K562 (cell line): ENCODE data around the gene SHISA7. TPM values are rescaled to one million over a fixed set of nuclear protein-coding genes. Genes with fewer than 3 reads are reported as not detected.
A peak's percentile ranks its signal among the peaks of the same experiment; 100 is the strongest.

Experiments
- ATAC-seq: fragments of 200-7000 bp; cut with Tn5 transposase; 3 replicates; pipeline ENCODE4 v1.9.1; 2020; ENCODE audit warnings: moderate library complexity
- BruUV-seq: library from RNA; stranded (reverse); fragments of 400-500 nt; replicated peaks from 2 replicates; lab custom pipeline; 2021; lab: Mats Ljungman, UMichigan
- CTCF ChIA-PET: fragments of 300-600 bp; formaldehyde crosslinking; extraction: SDS; loops from one replicate; lab custom pipeline; 2021; ENCODE audit warnings: low intra/inter-chr PET ratio; lab: Yijun Ruan, JAX
- POLR2A ChIA-PET: fragments of 300-600, 350-650 bp; sonication (Branson Sonifier 250); formaldehyde crosslinking; extraction: SDS; loops from one replicate; lab custom pipeline; 2021; ENCODE audit warnings: antibody characterized with exemption, inconsistent platforms; lab: Yijun Ruan, JAX
- DNase-seq, 4 experiments: peaks; one replicate each; pipeline versions ENCODE4 v3.0.0 to v3.0.0-alpha.2; 2011 to 2018; ENCODE audit warnings: low spot score in 3 of 4, mixed read lengths in 3 of 4; ENCODE audit errors: extremely low read depth in 1 of 4
- FAIRE-seq: peaks from 2 replicates; lab custom pipeline; 2011; peaks lifted over from hg19 to GRCh38; lab: Jason Lieb, UNC
- H2AFZ ChIP-seq: 2 replicates; pipeline ENCODE4 v1.6.0; 2011; ENCODE audit warnings: low read depth, low read length, control low read depth, inconsistent platforms
- H3K27ac ChIP-seq: fragments of 200-600 bp; 3 replicates; pipeline ENCODE4 v1.8.0; 2011; ENCODE audit warnings: low read depth, mild to moderate bottlenecking, control low read depth, inconsistent platforms, low read length, moderate library complexity, mixed read lengths; ENCODE audit errors: extremely low read depth
- H3K27me3 ChIP-seq, 2 experiments: fragments of 300-600 bp in 1 of 2; 2 replicates in 1 of 2; 3 replicates in 1 of 2; pipeline versions ENCODE4 v1.6.0 to v1.8.0; 2011; ENCODE audit warnings: inconsistent platforms in 2 of 2, low read length in 2 of 2, mild to moderate bottlenecking in 1 of 2, mixed read lengths in 1 of 2, moderate library complexity in 1 of 2; ENCODE audit not compliant: control insufficient read depth in 2 of 2, insufficient read depth in 2 of 2
- H3K36me3 ChIP-seq: fragments of 300-600 bp; 3 replicates; pipeline ENCODE4 v1.8.0; 2011; ENCODE audit warnings: mild to moderate bottlenecking, low read length, inconsistent platforms; ENCODE audit not compliant: control insufficient read depth, insufficient read depth
- H3K4me1 ChIP-seq, 2 experiments: fragments of 200-600 bp in 1 of 2; replicated peaks in 1 of 2; 2 replicates in 1 of 2; 3 replicates in 1 of 2; pipeline versions ENCODE4 v1.5.1 to v1.8.0; 2011; ENCODE audit warnings: inconsistent platforms in 2 of 2, low read length in 2 of 2, mild to moderate bottlenecking in 1 of 2, mixed read lengths in 1 of 2, moderate library complexity in 1 of 2; ENCODE audit not compliant: control insufficient read depth in 2 of 2, insufficient read depth in 2 of 2
- H3K4me2 ChIP-seq: 2 replicates; pipeline ENCODE4 v1.6.1; 2011; ENCODE audit warnings: low read length, control low read depth, inconsistent platforms, mixed read lengths; ENCODE audit not compliant: insufficient read depth
- H3K4me3 ChIP-seq: fragments of 200-600 bp; sonication (generic), shearing (Covaris generic); 2 replicates; pipeline ENCODE4 v1.5.1; 2016; ENCODE audit warnings: control low read depth, inconsistent platforms
- H3K79me2 ChIP-seq: fragments of 200-600 bp; 3 replicates; pipeline ENCODE4 v1.8.0; 2011; ENCODE audit warnings: low read length, inconsistent platforms; ENCODE audit not compliant: control insufficient read depth, insufficient read depth
- H3K9ac ChIP-seq, 2 experiments: 2 replicates each; pipeline versions ENCODE4 v1.6.0 to v1.6.1; 2011; ENCODE audit warnings: low read depth in 2 of 2, low read length in 2 of 2, control low read depth in 1 of 2, inconsistent platforms in 1 of 2, mild to moderate bottlenecking in 1 of 2, mixed read lengths in 1 of 2; ENCODE audit not compliant: insufficient read depth in 1 of 2
- H3K9me1 ChIP-seq: one replicate; pipeline ENCODE4 v1.6.0; 2011; ENCODE audit warnings: inconsistent platforms, mild to moderate bottlenecking, low read length, moderate library complexity; ENCODE audit not compliant: control insufficient read depth, insufficient read depth
- H3K9me3 ChIP-seq: replicated peaks from 2 replicates; pipeline ENCODE4 v1.5.1; 2011; ENCODE audit warnings: low read depth, low read length, inconsistent platforms; ENCODE audit not compliant: control insufficient read depth, insufficient read depth
- H4K20me1 ChIP-seq: replicated peaks from 2 replicates; pipeline ENCODE4 v1.6.1; 2011; ENCODE audit warnings: low read length, inconsistent platforms, mixed read lengths; ENCODE audit not compliant: control insufficient read depth, insufficient read depth
- CTBP1 ChIP-seq: fragments of 450-650 bp; IDR thresholded peaks from 2 replicates; pipeline ENCODE4 v1.6.1; 2016; ENCODE audit warnings: borderline replicate concordance
- CXXC5 ChIP-seq: fragments of 250-450 bp; sonication (Bioruptor Pico); IDR thresholded peaks from 2 replicates; pipeline ENCODE4 v1.8.0; 2022; ENCODE audit warnings: inconsistent platforms, mild to moderate bottlenecking, moderate library complexity
- FOS ChIP-seq: IDR thresholded peaks from 3 replicates; pipeline ENCODE4 v1.6.1; 2011; ENCODE audit not compliant: insufficient read length; ENCODE audit errors: extremely low read depth
- GATAD2B ChIP-seq: fragments of 450-650 bp; IDR thresholded peaks from 2 replicates; pipeline ENCODE4 v1.6.1; 2017; ENCODE audit warnings: mild to moderate bottlenecking, borderline replicate concordance
- HLTF ChIP-seq: fragments of 450-650 bp; IDR thresholded peaks from 2 replicates; pipeline ENCODE4 v1.6.1; 2016
- LARP7 ChIP-seq: fragments of 450-650 bp; IDR thresholded peaks from 2 replicates; pipeline ENCODE4 v1.6.1; 2016
- NR4A1 ChIP-seq, 2 experiments: fragments of 250-450 bp in 1 of 2; fragments of 450-650 bp in 1 of 2; sonication (Bioruptor Pico) in 1 of 2; IDR thresholded peaks; 2 replicates each; pipeline versions ENCODE4 v1.4.0 to v1.6.1; 2016 to 2020; ENCODE audit warnings: mild to moderate bottlenecking in 2 of 2, missing compliant biosample characterization in 1 of 2, missing genetic modification characterization in 1 of 2, moderate library complexity in 1 of 2
- NRF1 ChIP-seq, 2 experiments: fragments of 450-650 bp; IDR thresholded peaks in 1 of 2; conservative IDR thresholded peaks in 1 of 2; 2 replicates each; pipeline ENCODE4 v1.6.1; 2014; ENCODE audit warnings: mild to moderate bottlenecking in 2 of 2
- PRDM10 ChIP-seq: fragments of 450-650 bp; IDR thresholded peaks from 2 replicates; pipeline ENCODE4 v1.6.1; 2018; ENCODE audit not compliant: partially characterized antibody
- PURB ChIP-seq: sonication (generic); formaldehyde crosslinking; IDR thresholded peaks from 2 replicates; pipeline ENCODE4 v1.9.0; 2021; ENCODE audit warnings: low read depth, mild to moderate bottlenecking, missing genetic modification reagents
- RAD21 ChIP-seq, 2 experiments: fragments of 250-450 bp in 1 of 2; fragments of 450-650 bp in 1 of 2; sonication (Bioruptor Pico) in 1 of 2; formaldehyde crosslinking in 1 of 2; IDR thresholded peaks in 1 of 2; conservative IDR thresholded peaks in 1 of 2; 2 replicates each; pipeline versions ENCODE4 v1.4.0 to v1.8.0; 2020 to 2022; ENCODE audit warnings: mild to moderate bottlenecking in 2 of 2, moderate library complexity in 1 of 2
- RBFOX2 ChIP-seq: fragments of 200-400 bp; formaldehyde crosslinking; IDR thresholded peaks from 2 replicates; pipeline ENCODE4 v1.6.1; 2017; ENCODE audit warnings: low read depth, mild to moderate bottlenecking, low read length, moderate library complexity
- RFX5 ChIP-seq: IDR thresholded peaks from 2 replicates; pipeline ENCODE4 v1.6.1; 2011; ENCODE audit warnings: low read depth, mild to moderate bottlenecking, improper control_type of control experiment, low read length
- TEAD1 ChIP-seq, 2 experiments: fragments of 450-650 bp in 1 of 2; sonication (generic) in 1 of 2; formaldehyde crosslinking; IDR thresholded peaks; 2 replicates each; pipeline versions ENCODE4 v1.4.0 to v1.8.0; 2020 to 2022; ENCODE audit warnings: mild to moderate bottlenecking in 2 of 2, missing genetic modification reagents in 1 of 2
- ZBTB9 ChIP-seq: fragments of 450-650 bp; formaldehyde crosslinking; IDR thresholded peaks from 2 replicates; pipeline ENCODE4 v1.4.0; 2020; ENCODE audit warnings: mild to moderate bottlenecking, moderate library complexity
- ZNF766 ChIP-seq: fragments of 200-800 bp; sonication (Bioruptor generic); conservative IDR thresholded peaks from 2 replicates; pipeline ENCODE4 v1.6.1; 2016; ENCODE audit warnings: missing genetic modification characterization, missing compliant biosample characterization
- WGBS: fragments of 100-300 bp; shearing (Covaris generic); methylation state at CpG from one replicate; pipeline ENCODE4 v1.1.6; 2016; ENCODE audit warnings: low coverage, mixed read lengths; ENCODE audit not compliant: insufficient coverage; ENCODE audit errors: missing lambda C conversion rate; 5-methylcytosine and 5-hydroxymethylcytosine counted together
- in situ Hi-C: fragments of 300-500 bp; cut with MboI; formaldehyde crosslinking; loops from 4 replicates; pipeline ENCODE4 v1.15.0; 2018; ENCODE audit warnings: inconsistent platforms, mixed read lengths
- intact Hi-C: fragments of 100-400 bp; cut with micrococcal nuclease; formaldehyde crosslinking; loops from 2 replicates; pipeline ENCODE4 v1.14.2; 2022
- polyA plus RNA-seq, 8 experiments: library from polyadenylated mRNA; depleted of rRNA in 4 of 8; stranded (reverse) in 5 of 8; unstranded in 3 of 8; fragments of >200 nt; fragmentation: Nextera tagmentation in 2 of 8; fragmentation: Illumina TruSeq in 1 of 8; extraction: Ambion mirVana in 2 of 8; extraction: Trizol in 1 of 8; gene quantifications; 2 replicates each; pipeline versions ENCODE4 v1.2.1 to v1.2.3, GENCODE V29; 2011 to 2014; ENCODE audit warnings: inconsistent platforms in 1 of 8, missing spikeins in 1 of 8
- total RNA-seq, 7 experiments: library from RNA; depleted of rRNA in 6 of 7; stranded (reverse); fragments of >200 nt in 6 of 7; fragmentation: Illumina TruSeq in 2 of 7; extraction: Trizol in 2 of 7; gene quantifications; 2 replicates each; pipeline versions ENCODE4 v1.2.1 to v1.2.3, GENCODE V29; 2011 to 2021; ENCODE audit warnings: low replicate concordance in 1 of 7

The SHISA7 gene
- total and polyA plus RNA-seq, 9 of the 15 experiments (the other 6 are each of a cell fraction or from before 2014, with no cell fraction given), result 0.01 to 0.40 (median 0.07) TPM

- intact Hi-C loops, result loop anchor here (2.0 kb wide), 1 partner anchor 167 kb away; no protein-coding TSS in a partner anchor
- Histone ChIP-seq H3K4me3 (peak overlapping the region; percentile 77), H3K4me1 (peaks cover 32 to 49% of the 10 kb centered on the region in 2 experiments), H3K79me2 (peaks cover 59% of the 10 kb centered on the region), H3K9ac (peak overlapping the region; percentile 94 to 97), H4K20me1 (peaks cover 25% of the 10 kb centered on the region), H3K4me2 (peak overlapping the region; percentile 94), H3K27ac (peak overlapping the region; percentile 97), H3K9me1 (peaks cover 3% of the 10 kb centered on the region), H3K27me3 (no peaks in the 10 kb centered on the region), H3K9me3 (no peaks in the 10 kb centered on the region; the same call in 1 of the 2 replicates), H2AFZ (peak overlapping the region; percentile 89), H3K36me3 (peaks cover 26% of the 10 kb centered on the region)
- ChIA-PET CTCF (no interaction called here), POLR2A (interaction anchor here (0.5 to 12.9 kb wide), 23 partner anchors 8 to 474 kb away, joined by 3 to 195 read pairs (median 4); partner anchors contain the start of genes ISOC2, KMT5C, PTPRH and UBE2S)
- BruUV-seq, result TSS peak; percentile 80
- ATAC-seq (peak; percentile 35), FAIRE-seq (no peak), DNase-seq (peak; percentile 74 to 78 (median 74))
- 6% methylated on average over 33 of the region's 88 CpGs for WGBS
- in situ Hi-C loops, result no loop called here
- TF ChIP-seq LARP7, result 0 out of 2 replicates have a peak, but pooled peaks have one; percentile 21
- no peak for TF ChIP-seq PURB (CRISPR knock-in tag)
- 0 out of 2 replicates have a peak, but pooled peaks have one; percentile 34 for TF ChIP-seq ZBTB9
- no peak for TF ChIP-seq RFX5
- no peak for TF ChIP-seq PRDM10
- peak; percentile 69 for TF ChIP-seq RBFOX2
- peak; percentile 9 to 44; a peak in 2 of 4 replicates for TF ChIP-seq RAD21 (CRISPR knock-in tag; conservative IDR thresholded peaks at IDR 0.05 in 1 of 2, IDR thresholded peaks at IDR 0.05 in 1 of 2)
- TF ChIP-seq HLTF, result peak; percentile 71; the same call in 1 of the 2 replicates
- TF ChIP-seq CTBP1, result peak; percentile 87
- 0 out of 2 replicates have a peak, but pooled peaks have one; percentile 18 for TF ChIP-seq NR4A1 (CRISPR knock-in tag; IDR thresholded peaks at IDR 0.05)
- TF ChIP-seq NR4A1 (tag; IDR thresholded peaks at IDR 0.05), result no peak
- peak in 1 of 2 experiments; percentile 28; a peak in 2 of 4 replicates for TF ChIP-seq NRF1 (conservative IDR thresholded peaks at IDR 0.05 in 1 of 2, IDR thresholded peaks at IDR 0.05 in 1 of 2)
- TF ChIP-seq CXXC5 (CRISPR knock-in tag), result peak; percentile 70
- no peak for TF ChIP-seq GATAD2B
- TF ChIP-seq TEAD1 (CRISPR knock-in tag; IDR thresholded peaks at IDR 0.05), result 0 out of 4 replicates have a peak, but pooled peaks of 1 of the 2 experiments have one; percentile 15
- no peak for TF ChIP-seq FOS
- 0 out of 2 replicates have a peak, but pooled peaks have one; percentile 15 for TF ChIP-seq ZNF766 (CRISPR knock-in tag)
Measured at GRCh38 chr19:55383279-55384130, 59.6 kb downstream of the SHISA7 start.
